VCaP (cell line): Measurements from ENCODE around the gene GGACT.

Experiments
- H3K27ac ChIP-seq: fragments of 450-650 bp; 2 replicates; pipeline ENCODE4 v1.5.1; 2017
- TF ChIP-seq, protein P1 (sequence below): fragments of 450-650 bp; conservative IDR thresholded peaks from 2 replicates; pipeline ENCODE4 v1.5.1; 2017; ENCODE audit warnings: mild to moderate bottlenecking, moderate library complexity

GGACT gene

GRCh38 chr13:100497389-100497788 lies 91.2 kb downstream of the GGACT start:
- TF ChIP-seq, protein P1, sequence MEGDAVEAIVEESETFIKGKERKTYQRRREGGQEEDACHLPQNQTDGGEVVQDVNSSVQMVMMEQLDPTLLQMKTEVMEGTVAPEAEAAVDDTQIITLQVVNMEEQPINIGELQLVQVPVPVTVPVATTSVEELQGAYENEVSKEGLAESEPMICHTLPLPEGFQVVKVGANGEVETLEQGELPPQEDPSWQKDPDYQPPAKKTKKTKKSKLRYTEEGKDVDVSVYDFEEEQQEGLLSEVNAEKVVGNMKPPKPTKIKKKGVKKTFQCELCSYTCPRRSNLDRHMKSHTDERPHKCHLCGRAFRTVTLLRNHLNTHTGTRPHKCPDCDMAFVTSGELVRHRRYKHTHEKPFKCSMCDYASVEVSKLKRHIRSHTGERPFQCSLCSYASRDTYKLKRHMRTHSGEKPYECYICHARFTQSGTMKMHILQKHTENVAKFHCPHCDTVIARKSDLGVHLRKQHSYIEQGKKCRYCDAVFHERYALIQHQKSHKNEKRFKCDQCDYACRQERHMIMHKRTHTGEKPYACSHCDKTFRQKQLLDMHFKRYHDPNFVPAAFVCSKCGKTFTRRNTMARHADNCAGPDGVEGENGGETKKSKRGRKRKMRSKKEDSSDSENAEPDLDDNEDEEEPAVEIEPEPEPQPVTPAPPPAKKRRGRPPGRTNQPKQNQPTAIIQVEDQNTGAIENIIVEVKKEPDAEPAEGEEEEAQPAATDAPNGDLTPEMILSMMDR, result no peak
- H3K27ac ChIP-seq, result no peak overlapping the region

GRCh38 chr13:100495455-100495854 lies 93.1 kb downstream of the GGACT start:
- no peak overlapping the region for H3K27ac ChIP-seq

DNA sequence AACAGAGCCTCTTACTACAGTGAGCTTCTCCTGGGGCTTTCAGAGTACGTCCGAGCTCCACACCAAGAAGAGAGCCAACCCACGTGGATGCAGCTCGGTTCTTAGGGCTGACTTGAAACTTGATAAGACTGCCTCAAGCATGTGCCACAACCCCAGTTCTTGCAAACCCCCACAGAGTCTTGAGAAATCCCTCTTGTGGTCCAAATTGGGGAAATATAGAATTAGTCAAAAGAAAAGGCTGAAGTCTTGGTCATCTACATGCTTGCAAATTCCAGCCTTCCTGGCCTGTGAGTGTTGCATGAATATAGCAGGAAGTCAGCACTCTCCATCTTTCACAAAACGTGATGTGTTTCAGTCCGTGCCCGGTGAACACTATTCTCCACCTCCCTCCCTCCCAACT lies 95.2 kb downstream of the GGACT start:
- no peak overlapping the region for H3K27ac ChIP-seq
- TF ChIP-seq, protein P1, result no peak

More at GRCh38 chr13:100495455-100495854, 93.1 kb downstream of the GGACT start:
- TF ChIP-seq, protein P1, result no peak

DNA sequence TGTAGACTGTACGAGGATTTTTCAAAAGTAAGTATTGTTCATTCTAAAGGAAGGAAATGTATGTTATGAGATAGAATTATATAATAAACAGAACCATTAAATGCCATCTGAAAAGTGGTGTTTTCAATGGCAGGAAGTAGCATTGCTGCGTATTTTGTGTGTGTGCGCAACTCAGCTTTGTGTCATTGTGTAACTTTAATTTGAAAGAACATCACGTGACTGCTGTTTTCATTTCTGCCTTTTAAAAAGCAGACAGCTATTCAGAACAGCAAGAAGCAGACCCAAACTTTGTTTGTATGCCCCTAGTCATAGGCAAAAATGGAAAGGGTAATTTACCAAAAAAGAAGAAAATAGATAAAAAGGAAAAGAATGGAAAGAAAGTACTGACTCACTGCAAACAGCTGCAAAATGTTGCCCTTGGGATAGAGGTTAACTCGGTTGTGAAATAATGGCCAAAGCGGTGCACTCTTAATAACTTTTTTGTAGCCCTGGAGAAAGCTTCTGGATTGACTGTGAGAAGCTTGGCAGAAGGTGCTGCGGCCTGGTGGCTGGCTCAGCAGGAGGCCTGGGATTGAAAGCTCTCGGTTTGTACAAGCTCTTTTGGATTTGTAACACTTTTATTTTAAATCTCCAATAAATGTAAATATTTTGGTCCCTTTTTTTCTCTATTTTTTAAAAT lies 97.3 kb downstream of the GGACT start:
- TF ChIP-seq, protein P1, result no peak
- H3K27ac ChIP-seq, result no peak overlapping the region

- TF ChIP-seq, protein P1, result no peak
- no peak overlapping the region for H3K27ac ChIP-seq
These were observed 97.9 kb downstream of the GGACT start for GRCh38 chr13:100490692-100491091.

GRCh38 chr13:100485265-100485664 lies 103.3 kb downstream of the GGACT start:
- H3K27ac ChIP-seq, result no peak overlapping the region
- TF ChIP-seq, protein P1, result no peak

DNA sequence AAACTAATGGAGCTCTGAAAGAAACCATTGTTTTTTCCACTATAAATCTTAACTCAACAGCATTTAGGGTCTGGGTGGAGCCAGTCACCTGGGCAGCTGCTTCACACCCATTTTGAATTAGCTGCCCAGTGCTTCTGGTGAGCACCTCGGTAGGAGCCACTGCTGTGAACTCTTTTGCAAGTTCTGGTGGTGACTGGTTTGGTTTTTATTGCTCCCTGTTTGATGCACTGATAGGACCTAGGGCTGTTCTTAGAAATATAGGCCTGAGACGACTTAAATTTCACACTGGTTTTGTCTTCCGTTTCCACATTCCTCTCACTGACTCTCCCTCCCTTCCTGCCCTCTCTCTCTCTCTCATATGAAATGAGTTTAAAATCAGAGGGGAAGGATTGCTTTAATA lies 103.9 kb downstream of the GGACT start:
- TF ChIP-seq, protein P1, result no peak
- no peak overlapping the region for H3K27ac ChIP-seq
